ENCODE data around the gene ZBTB8A. TPM values are rescaled to one million over a fixed set of nuclear protein-coding genes. Genes with fewer than 3 reads are reported as not detected.

Gene ZBTB8A
- total and polyA plus RNA-seq, 10 of the 15 experiments (the other 5 are each of a cell fraction or from before 2014, with no cell fraction given), result 0.48 to 4.7 (median 2.4) TPM

DNA sequence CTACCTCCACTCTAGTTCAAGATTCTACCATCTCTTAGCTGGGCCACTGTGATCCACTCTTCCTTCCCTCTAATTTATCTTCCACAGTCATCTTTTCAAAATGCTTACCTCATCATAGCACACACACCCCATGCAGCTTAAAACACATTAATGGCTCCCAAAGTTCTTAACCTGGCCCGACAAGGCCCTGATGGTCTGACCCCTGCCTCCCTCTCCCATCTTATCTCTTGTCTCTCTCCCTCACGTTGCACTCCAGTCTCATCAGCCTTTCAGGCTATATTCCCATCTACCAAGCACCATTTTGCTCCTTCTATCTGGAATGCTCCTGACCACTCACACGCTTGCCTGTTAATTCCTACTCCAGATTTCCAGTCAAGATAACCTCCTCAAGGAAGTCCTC, 2.5 kb upstream of the ZBTB8A start:
- no peaks in the 10 kb centered on the region; the same call in 1 of the 2 replicates for H3K79me2 ChIP-seq (ENCODE audit: control insufficient read depth, insufficient read depth, low read length)
- POLR2A ChIA-PET, result no interaction called here
- H3K4me3 ChIP-seq, result no peak overlapping the region
- CTCF ChIA-PET, result interaction anchor here (0.9 to 1.6 kb wide), 3 partner anchors 17 to 84 kb away, joined by 4 to 6 read pairs (median 5); no protein-coding TSS in a partner anchor
- in situ Hi-C loops (cut with MboI), result no loop called here
- no peaks in the 10 kb centered on the region for H3K9me3 ChIP-seq (replicated peaks; ENCODE audit: control insufficient read depth, insufficient read depth, low read length)
- RAD21 ChIA-PET (ENCODE audit: unreplicated experiment), result no interaction called here
- ATAC-seq (no peak), DNase-seq (ENCODE audit: low read depth, low spot score) (no peak), FAIRE-seq (no peak)
- no TSS peak for BruUV-seq (replicated peaks)
- H4K20me1 ChIP-seq (ENCODE audit: control insufficient read depth, insufficient read depth), result no peaks in the 10 kb centered on the region
- intact Hi-C loops (cut with micrococcal nuclease; ENCODE audit: unreplicated experiment), result no loop called here
- WGBS (ENCODE audit: insufficient coverage, insufficient replicate concordance, low lambda C conversion rate, missing lambda C conversion rate), result 63% methylated on average over 3 of the region's 3 CpGs
- SMC1A ChIA-PET (ENCODE audit: uncharacterized antibody, unreplicated experiment), result no interaction called here
- no peak overlapping the region for H3K4me2 ChIP-seq (ENCODE audit: control insufficient read depth, insufficient read depth)
- H3K36me3 ChIP-seq (ENCODE audit: control insufficient read depth in 2 of 2, insufficient read depth in 2 of 2, low read length in 1 of 2), result no peaks in the 10 kb centered on the region
- H3K27ac ChIP-seq (ENCODE audit: control insufficient read depth, insufficient read depth), result no peak overlapping the region
- no peak overlapping the region for H2AFZ ChIP-seq (ENCODE audit: control insufficient read depth, low read depth, low read length)
- peaks cover 0 to 1% of the 10 kb centered on the region in 2 experiments; a peak in 2 of 4 replicates for H3K27me3 ChIP-seq (replicated peaks in 1 of 2; ENCODE audit: control insufficient read depth in 2 of 2, insufficient read depth in 2 of 2, low read length in 1 of 2)
- TF ChIP-seq GATAD2B (conservative IDR thresholded peaks at IDR 0.05; ENCODE audit: low read depth) (no peak), SMAD1 (IDR thresholded peaks at IDR 0.05; ENCODE audit: low read depth, partially characterized antibody) (no peak), CBX5 (IDR thresholded peaks at IDR 0.05; ENCODE audit: low read depth) (no peak), SMC3 (IDR thresholded peaks at IDR 0.05; ENCODE audit: borderline replicate concordance, low read length) (no peak), EZH2 (IDR thresholded peaks at IDR 0.05; ENCODE audit: borderline replicate concordance, control insufficient read depth, low read depth, low read length) (no peak), RFX5 (IDR thresholded peaks at IDR 0.05; ENCODE audit: low read depth, low read length) (no peak), ATF7 (IDR thresholded peaks at IDR 0.05; ENCODE audit: low read depth) (no peak), CREM (IDR thresholded peaks at IDR 0.05; ENCODE audit: low read depth) (no peak), RELA (IDR thresholded peaks at IDR 0.05; ENCODE audit: borderline replicate concordance, partially characterized antibody) (no peak), SUZ12 (IDR thresholded peaks at IDR 0.05; ENCODE audit: unreplicated experiment) (no peak), IKZF1 (conservative IDR thresholded peaks at IDR 0.05) (no peak), ZNF384 (IDR thresholded peaks at IDR 0.05; ENCODE audit: borderline replicate concordance, low read depth, low read length) (no peak), POU2F2 (IDR thresholded peaks at IDR 0.05; ENCODE audit: borderline replicate concordance, low read depth, low read length) (no peak), ZNF24 (IDR thresholded peaks at IDR 0.05) (no peak)
- no peak overlapping the region for H3K9ac ChIP-seq (ENCODE audit: control insufficient read depth, insufficient read depth, low read length)
- no peaks in the 10 kb centered on the region for H3K4me1 ChIP-seq (ENCODE audit: control insufficient read depth, insufficient read depth, low read length)
